H1 (cell line): ENCODE data around the gene NABP2.

Experiments
- CREB1 ChIP-seq: IDR thresholded peaks from 2 replicates; pipeline ENCODE4 v1.6.1; 2012; ENCODE audit warnings: inconsistent platforms
- EGR1 ChIP-seq: IDR thresholded peaks from 2 replicates; pipeline ENCODE4 v1.6.1; 2011; ENCODE audit warnings: low read depth, low read length, borderline replicate concordance
- JUN ChIP-seq: IDR thresholded peaks from 2 replicates; pipeline ENCODE4 v1.6.1; 2011; ENCODE audit warnings: low read depth, mild to moderate bottlenecking, improper control_type of control experiment, low read length
- KDM1A ChIP-seq: fragments of 200-600, 300-600 bp; sonication (generic); IDR thresholded peaks from 2 replicates; pipeline ENCODE4 v1.7.1; 2016; ENCODE audit warnings: mild to moderate bottlenecking, low read length, borderline replicate concordance
- NRF1 ChIP-seq: IDR thresholded peaks from 2 replicates; pipeline ENCODE4 v1.6.1; 2011; ENCODE audit warnings: mild to moderate bottlenecking, low read depth, low read length, improper control_type of control experiment
- RBBP5 ChIP-seq: IDR thresholded peaks from 2 replicates; pipeline ENCODE4 v1.7.1; 2012; ENCODE audit warnings: low read depth, mild to moderate bottlenecking, inconsistent platforms, low read length, moderate library complexity, borderline replicate concordance
- RFX5 ChIP-seq: IDR thresholded peaks from 2 replicates; pipeline ENCODE4 v1.6.1; 2011; ENCODE audit warnings: low read depth, low read length, improper control_type of control experiment, borderline replicate concordance
- TAF1 ChIP-seq: IDR thresholded peaks from 2 replicates; pipeline ENCODE4 v1.6.1; 2011; ENCODE audit warnings: mild to moderate bottlenecking, low read depth, low read length
- USF2 ChIP-seq: IDR thresholded peaks from 2 replicates; pipeline ENCODE4 v1.6.1; 2011; ENCODE audit warnings: low read length, improper control_type of control experiment
- TF ChIP-seq, protein P1 (sequence below), 3 experiments: IDR thresholded peaks; 1 replicate in 2 of 3; 2 replicates in 1 of 3; pipeline versions ENCODE4 v1.5.1 to v1.6.1; 2011; ENCODE audit warnings: low read length in 3 of 3, mild to moderate bottlenecking in 3 of 3, inconsistent platforms in 2 of 3, low read depth in 1 of 3, moderate library complexity in 1 of 3; ENCODE audit not compliant: insufficient read depth in 1 of 3; ENCODE audit errors: control extremely low read depth in 1 of 3

DNA sequence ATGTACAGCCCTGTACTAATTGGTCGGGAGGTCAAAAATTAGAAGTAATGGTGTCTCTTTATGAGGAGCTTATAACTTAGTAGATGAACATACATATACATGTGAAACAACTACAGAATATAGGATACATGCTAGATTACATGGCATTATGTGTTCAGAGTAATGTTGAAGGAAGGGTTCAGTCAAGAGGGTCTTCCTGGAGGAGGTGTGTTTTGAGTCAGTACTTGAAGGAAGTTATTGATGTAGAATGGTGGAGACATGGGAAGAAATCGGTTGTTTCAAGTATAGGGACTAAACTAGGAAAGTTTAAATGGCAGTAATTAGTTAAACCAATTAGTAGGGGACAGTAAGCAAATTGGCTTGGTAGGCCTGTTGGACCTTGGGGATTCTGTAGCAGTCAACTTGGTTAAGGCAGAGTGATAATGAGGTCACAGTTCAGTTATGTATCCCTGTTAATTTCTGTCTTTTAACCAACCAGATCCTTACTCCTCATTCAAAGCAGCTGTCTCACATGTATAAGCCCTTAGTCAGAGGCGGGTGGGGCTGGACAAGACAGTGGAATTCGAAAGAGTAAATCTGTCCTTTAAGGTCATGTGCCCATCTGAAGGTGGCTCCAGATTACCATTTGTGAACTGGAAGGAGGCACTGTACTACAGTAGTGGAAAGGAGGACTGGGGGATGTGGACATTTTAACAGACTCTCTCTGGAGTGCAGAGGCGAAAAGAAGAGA lies 37.5 kb downstream of the NABP2 start:
- TF ChIP-seq RBBP5 (no peak), NRF1 (no peak), CREB1 (no peak), USF2 (no peak), RFX5 (no peak), EGR1 (no peak), TAF1 (no peak), JUN (no peak), KDM1A (no peak)
- TF ChIP-seq, protein P1, sequence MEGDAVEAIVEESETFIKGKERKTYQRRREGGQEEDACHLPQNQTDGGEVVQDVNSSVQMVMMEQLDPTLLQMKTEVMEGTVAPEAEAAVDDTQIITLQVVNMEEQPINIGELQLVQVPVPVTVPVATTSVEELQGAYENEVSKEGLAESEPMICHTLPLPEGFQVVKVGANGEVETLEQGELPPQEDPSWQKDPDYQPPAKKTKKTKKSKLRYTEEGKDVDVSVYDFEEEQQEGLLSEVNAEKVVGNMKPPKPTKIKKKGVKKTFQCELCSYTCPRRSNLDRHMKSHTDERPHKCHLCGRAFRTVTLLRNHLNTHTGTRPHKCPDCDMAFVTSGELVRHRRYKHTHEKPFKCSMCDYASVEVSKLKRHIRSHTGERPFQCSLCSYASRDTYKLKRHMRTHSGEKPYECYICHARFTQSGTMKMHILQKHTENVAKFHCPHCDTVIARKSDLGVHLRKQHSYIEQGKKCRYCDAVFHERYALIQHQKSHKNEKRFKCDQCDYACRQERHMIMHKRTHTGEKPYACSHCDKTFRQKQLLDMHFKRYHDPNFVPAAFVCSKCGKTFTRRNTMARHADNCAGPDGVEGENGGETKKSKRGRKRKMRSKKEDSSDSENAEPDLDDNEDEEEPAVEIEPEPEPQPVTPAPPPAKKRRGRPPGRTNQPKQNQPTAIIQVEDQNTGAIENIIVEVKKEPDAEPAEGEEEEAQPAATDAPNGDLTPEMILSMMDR (IDR thresholded peaks at IDR 0.05; ENCODE audit: control extremely low read depth in 1 of 3, insufficient read depth in 1 of 3, low read depth in 1 of 3, low read length in 3 of 3), result no peak
